H1 (cell line): ENCODE results near the gene SLC39A11. TPM values are rescaled to one million over a fixed set of nuclear protein-coding genes. Genes with fewer than 3 reads are reported as not detected.

Experiments
- ATF2 ChIP-seq: IDR thresholded peaks from 2 replicates; pipeline ENCODE4 v1.6.1; 2012; ENCODE audit warnings: low read length, inconsistent platforms
- CHD2 ChIP-seq: IDR thresholded peaks from 2 replicates; pipeline ENCODE4 v1.6.1; 2012; ENCODE audit warnings: low read length, improper control_type of control experiment
- CHD7 ChIP-seq: fragments of 300-600 bp; sonication (generic); IDR thresholded peaks from 2 replicates; pipeline ENCODE4 v1.7.1; 2012; ENCODE audit warnings: low read length, moderate library complexity, mild to moderate bottlenecking, inconsistent platforms; ENCODE audit not compliant: insufficient replicate concordance
- JUND ChIP-seq: IDR thresholded peaks from 2 replicates; pipeline ENCODE4 v1.6.1; 2011; ENCODE audit warnings: mild to moderate bottlenecking, improper control_type of control experiment, low read length
- NRF1 ChIP-seq: IDR thresholded peaks from 2 replicates; pipeline ENCODE4 v1.6.1; 2011; ENCODE audit warnings: mild to moderate bottlenecking, low read depth, low read length, improper control_type of control experiment
- RAD21 ChIP-seq, 2 experiments: IDR thresholded peaks in 1 of 2; conservative IDR thresholded peaks in 1 of 2; 2 replicates each; pipeline ENCODE4 v1.6.1; 2011; ENCODE audit warnings: low read depth in 2 of 2, low read length in 2 of 2, improper control_type of control experiment in 1 of 2, inconsistent platforms in 1 of 2, mild to moderate bottlenecking in 1 of 2, moderate library complexity in 1 of 2
- ZNF274 ChIP-seq: IDR thresholded peaks from 2 replicates; pipeline ENCODE4 v1.7.0; 2012; ENCODE audit warnings: low read length, borderline replicate concordance; ENCODE audit errors: extremely low read depth
- polyA plus RNA-seq, 7 experiments: library from polyadenylated mRNA; depleted of rRNA in 3 of 7; stranded (reverse) in 5 of 7; unstranded in 2 of 7; fragments of >200 nt in 5 of 7; fragments of 200-250 nt in 2 of 7; gene quantifications; 1 replicate in 5 of 7; 2 replicates in 1 of 7; 4 replicates in 1 of 7; pipeline versions ENCODE4 v1.2.1 to v1.2.3, GENCODE V29; 2011 to 2013; ENCODE audit warnings: missing spikeins in 2 of 7, mixed read lengths in 2 of 7
- total RNA-seq: library from RNA; stranded (reverse); fragmentation: NEBNext Ultra II Directional; extraction: Animal tissue kit (Norgen Biotek cat#: 25700); gene quantifications from 2 replicates; pipeline ENCODE4 v1.2.1, GENCODE V29; 2021
- TF ChIP-seq, protein P1 (sequence below): IDR thresholded peaks from 2 replicates; pipeline ENCODE4 v1.6.1; 2011; ENCODE audit warnings: low read length, improper control_type of control experiment

Gene SLC39A11
- total and polyA plus RNA-seq, 2 of the 8 experiments (the other 6 are each of a cell fraction or from before 2014, with no cell fraction given), result 12.2 to 19.6 TPM

- no peak for TF ChIP-seq CHD7
- TF ChIP-seq ZNF274, result no peak
- TF ChIP-seq, protein P1, sequence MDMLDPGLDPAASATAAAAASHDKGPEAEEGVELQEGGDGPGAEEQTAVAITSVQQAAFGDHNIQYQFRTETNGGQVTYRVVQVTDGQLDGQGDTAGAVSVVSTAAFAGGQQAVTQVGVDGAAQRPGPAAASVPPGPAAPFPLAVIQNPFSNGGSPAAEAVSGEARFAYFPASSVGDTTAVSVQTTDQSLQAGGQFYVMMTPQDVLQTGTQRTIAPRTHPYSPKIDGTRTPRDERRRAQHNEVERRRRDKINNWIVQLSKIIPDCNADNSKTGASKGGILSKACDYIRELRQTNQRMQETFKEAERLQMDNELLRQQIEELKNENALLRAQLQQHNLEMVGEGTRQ, result no peak
- no peak for TF ChIP-seq CHD2
- TF ChIP-seq JUND, result no peak
- no peak for TF ChIP-seq ATF2
- no peak for TF ChIP-seq NRF1
- no peak for TF ChIP-seq RAD21 (IDR thresholded peaks at IDR 0.05 in 1 of 2, conservative IDR thresholded peaks at IDR 0.05 in 1 of 2; ENCODE audit: low read depth in 2 of 2, low read length in 2 of 2)
These were observed 253.3 kb downstream of the SLC39A11 start (continued) for GRCh38 chr17:72839131-72839725.
